Measurements from ENCODE around the gene SLC29A2. TPM values are rescaled to one million over a fixed set of nuclear protein-coding genes. Genes with fewer than 3 reads are reported as not detected.

Gene SLC29A2
- total RNA-seq, 1 experiment from 2014 or later = 36.1 TPM

GRCh38 chr11:66333896-66334604, 37.5 kb downstream of the SLC29A2 start:
- Histone ChIP-seq H3K9me2 (ENCODE audit: insufficient read depth) (no peaks in the 10 kb centered on the region), H3K79me2 (ENCODE audit: low read depth) (peaks cover 8% of the 10 kb centered on the region; the same call in 1 of the 2 replicates), H3K27ac (no peak overlapping the region), H3K9me3 (ENCODE audit: insufficient read depth, low read depth) (no peaks in the 10 kb centered on the region), H2AFZ (no peak overlapping the region), H3K36me3 (ENCODE audit: low read depth) (no peaks in the 10 kb centered on the region), H3K4me3 (no peak overlapping the region), H3K4me1 (replicated peaks; ENCODE audit: insufficient read depth) (peaks cover 16% of the 10 kb centered on the region), H3K27me3 (ENCODE audit: insufficient read depth, low read depth) (no peaks in the 10 kb centered on the region), H3K4me2 (no peak overlapping the region), H3F3A (ENCODE audit: insufficient read depth, low read depth) (peaks cover 26% of the 10 kb centered on the region; the same call in 1 of the 2 replicates), H4K20me1 (ENCODE audit: insufficient read depth) (peaks cover 8% of the 10 kb centered on the region)
- BruUV-seq (replicated peaks) = no TSS peak
- DNase-seq = no peak
- ChIA-PET POLR2A (ENCODE audit: unreplicated experiment) (no interaction called here), CTCF (interaction anchor here (1.0 to 2.8 kb wide), 2 partner anchors 10 to 22 kb away, joined by 3 to 30 read pairs; no protein-coding TSS in a partner anchor)
- TF ChIP-seq CTCF (conservative IDR thresholded peaks at IDR 0.05) (no peak), EZH2 (IDR thresholded peaks at IDR 0.05; ENCODE audit: low read depth) (no peak)
- intact Hi-C loops (cut with micrococcal nuclease; ENCODE audit: unreplicated experiment) = no loop called here

GRCh38 chr11:66333220-66333877, 38.2 kb downstream of the SLC29A2 start:
- ChIA-PET POLR2A (ENCODE audit: unreplicated experiment) (no interaction called here), CTCF (no interaction called here)
- intact Hi-C loops (cut with micrococcal nuclease; ENCODE audit: unreplicated experiment) = no loop called here
- BruUV-seq (replicated peaks) = no TSS peak
- DNase-seq = no peak
- Histone ChIP-seq H3K4me3 (no peak overlapping the region), H3K9me3 (ENCODE audit: insufficient read depth, low read depth) (no peaks in the 10 kb centered on the region), H3F3A (ENCODE audit: insufficient read depth, low read depth) (peaks cover 26% of the 10 kb centered on the region; the same call in 1 of the 2 replicates), H4K20me1 (ENCODE audit: insufficient read depth) (peaks cover 8% of the 10 kb centered on the region), H3K27ac (no peak overlapping the region), H3K36me3 (ENCODE audit: low read depth) (no peaks in the 10 kb centered on the region), H3K79me2 (ENCODE audit: low read depth) (peaks cover 8% of the 10 kb centered on the region; the same call in 1 of the 2 replicates), H2AFZ (no peak overlapping the region), H3K27me3 (ENCODE audit: insufficient read depth, low read depth) (no peaks in the 10 kb centered on the region), H3K9me2 (ENCODE audit: insufficient read depth) (no peaks in the 10 kb centered on the region), H3K4me1 (replicated peaks; ENCODE audit: insufficient read depth) (peaks cover 20% of the 10 kb centered on the region), H3K4me2 (no peak overlapping the region)
- TF ChIP-seq EZH2 (IDR thresholded peaks at IDR 0.05; ENCODE audit: low read depth) (no peak), CTCF (conservative IDR thresholded peaks at IDR 0.05) (no peak)

GRCh38 chr11:66332371-66333219, 39.0 kb downstream of the SLC29A2 start:
- no peaks in the 10 kb centered on the region for H3K9me3 ChIP-seq (ENCODE audit: insufficient read depth, low read depth)
- TF ChIP-seq EZH2 (IDR thresholded peaks at IDR 0.05; ENCODE audit: low read depth) = no peak
- no peak for TF ChIP-seq CTCF (conservative IDR thresholded peaks at IDR 0.05)
- H3K27me3 ChIP-seq (ENCODE audit: insufficient read depth, low read depth) = no peaks in the 10 kb centered on the region
- peaks cover 8% of the 10 kb centered on the region; the same call in 1 of the 2 replicates for H3K79me2 ChIP-seq (ENCODE audit: low read depth)
- H3K36me3 ChIP-seq (ENCODE audit: low read depth) = no peaks in the 10 kb centered on the region
- H3K27ac ChIP-seq = no peak overlapping the region
- no peaks in the 10 kb centered on the region for H3K9me2 ChIP-seq (ENCODE audit: insufficient read depth)
- peaks cover 27% of the 10 kb centered on the region for H3K4me1 ChIP-seq (replicated peaks; ENCODE audit: insufficient read depth)
- H3K4me3 ChIP-seq = no peak overlapping the region
- CTCF ChIA-PET = interaction anchor here (0.6 kb wide), 1 partner anchor 32 kb away, joined by 3 read pairs; no protein-coding TSS in a partner anchor
- peaks cover 24% of the 10 kb centered on the region; the same call in 1 of the 2 replicates for H3F3A ChIP-seq (ENCODE audit: insufficient read depth, low read depth)
- peaks cover 8% of the 10 kb centered on the region for H4K20me1 ChIP-seq (ENCODE audit: insufficient read depth)
- no peak overlapping the region for H2AFZ ChIP-seq
- H3K4me2 ChIP-seq = no peak overlapping the region
- POLR2A ChIA-PET (ENCODE audit: unreplicated experiment) = no interaction called here
- intact Hi-C loops (cut with micrococcal nuclease; ENCODE audit: unreplicated experiment) = no loop called here
- no TSS peak for BruUV-seq (replicated peaks)
- no peak for DNase-seq

Data from PC-9 (cell line).